Osteocyte (in vitro differentiated cells): ENCODE measurements around the gene SNTG2. TPM values are rescaled to one million over a fixed set of nuclear protein-coding genes. Genes with fewer than 3 reads are reported as not detected.

Experiments
- DNase-seq: peaks from one replicate; pipeline ENCODE4 v3.0.0; 2021; ENCODE audit warnings: mixed read lengths; ENCODE audit not compliant: unreplicated experiment; ENCODE audit errors: extremely low spot score
- H3K27ac Mint-ChIP-seq: one replicate; pipeline ENCODE4 v1.8.0; 2021; ENCODE audit warnings: mild to moderate bottlenecking, mixed read lengths; ENCODE audit not compliant: unreplicated experiment
- H3K27me3 Mint-ChIP-seq: one replicate; pipeline ENCODE4 v1.8.0; 2021; ENCODE audit warnings: mixed read lengths; ENCODE audit not compliant: unreplicated experiment
- H3K36me3 Mint-ChIP-seq: one replicate; pipeline ENCODE4 v1.8.0; 2021; ENCODE audit warnings: mixed read lengths; ENCODE audit not compliant: unreplicated experiment
- H3K4me1 Mint-ChIP-seq: one replicate; pipeline ENCODE4 v1.8.0; 2021; ENCODE audit warnings: mixed read lengths; ENCODE audit not compliant: unreplicated experiment
- H3K4me3 Mint-ChIP-seq: one replicate; pipeline ENCODE4 v1.8.0; 2021; ENCODE audit warnings: mild to moderate bottlenecking, moderate library complexity, mixed read lengths; ENCODE audit not compliant: unreplicated experiment
- H3K9me3 Mint-ChIP-seq: one replicate; pipeline ENCODE4 v1.8.0; 2021; ENCODE audit warnings: mixed read lengths; ENCODE audit not compliant: unreplicated experiment
- CTCF ChIP-seq: fragments of 200-600 bp; sonication (generic); IDR thresholded peaks from 2 replicates; pipeline ENCODE4 v1.5.0; 2021; ENCODE audit warnings: antibody characterized with exemption, mild to moderate bottlenecking, moderate library complexity
- total RNA-seq: library from RNA; stranded (reverse); gene quantifications from 2 replicates; pipeline ENCODE4 v1.2.1, GENCODE V29; 2021

SNTG2 gene
- total RNA-seq, 1 donor from 2014 or later, result not detected

DNA sequence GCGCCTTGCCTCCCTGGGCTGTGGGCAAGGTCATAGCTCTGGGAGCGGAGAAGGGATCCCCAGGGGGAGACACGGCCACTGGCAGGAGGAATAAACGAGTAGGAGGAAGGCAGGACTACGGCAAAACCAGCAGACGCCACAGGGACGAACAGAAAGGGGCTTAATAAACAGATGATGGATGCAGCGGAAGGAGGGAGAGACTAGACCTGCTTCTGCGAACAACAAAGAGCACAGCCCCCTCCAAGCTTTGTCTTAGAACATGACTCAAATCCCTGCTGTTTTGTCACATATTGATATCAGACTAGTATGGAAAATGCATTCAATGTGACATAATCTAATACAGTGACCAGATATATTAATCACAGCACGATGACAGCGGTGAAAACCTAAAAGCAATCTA is 306.7 kb downstream of the SNTG2 start:
- H3K27me3 Mint-ChIP-seq, result peaks cover 2% of the 10 kb centered on the region
- no peaks in the 10 kb centered on the region for H3K36me3 Mint-ChIP-seq
- no peak overlapping the region for H3K4me3 Mint-ChIP-seq
- DNase-seq, result no peak
- no peak overlapping the region for H3K27ac Mint-ChIP-seq
- H3K9me3 Mint-ChIP-seq, result no peaks in the 10 kb centered on the region
- H3K4me1 Mint-ChIP-seq, result no peaks in the 10 kb centered on the region
- no peak for TF ChIP-seq CTCF

DNA sequence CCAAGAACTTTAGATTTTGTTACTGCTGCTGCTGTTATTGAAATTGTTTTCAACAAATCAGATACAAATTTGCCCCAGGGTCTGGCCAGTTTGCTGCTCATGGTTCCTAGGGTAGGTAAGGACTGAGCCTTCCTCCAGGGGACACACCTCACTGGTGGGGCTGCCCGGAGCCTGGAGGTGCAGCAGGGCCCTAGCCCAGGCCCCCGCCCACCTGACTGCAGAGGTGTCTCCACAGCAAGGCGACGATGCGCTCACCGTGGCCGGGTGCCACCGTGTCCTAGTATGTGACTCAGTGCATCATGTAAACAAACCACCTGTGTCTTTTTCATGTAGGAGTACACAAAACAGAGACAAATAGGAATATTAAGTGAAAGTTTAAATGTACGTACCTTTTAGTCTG is 309.1 kb downstream of the SNTG2 start:
- Mint-ChIP-seq H3K4me3 (no peak overlapping the region), H3K27me3 (peaks cover 2% of the 10 kb centered on the region), H3K4me1 (no peaks in the 10 kb centered on the region), H3K27ac (no peak overlapping the region), H3K36me3 (no peaks in the 10 kb centered on the region), H3K9me3 (no peaks in the 10 kb centered on the region)
- DNase-seq, result no peak
- TF ChIP-seq CTCF, result no peak

DNA sequence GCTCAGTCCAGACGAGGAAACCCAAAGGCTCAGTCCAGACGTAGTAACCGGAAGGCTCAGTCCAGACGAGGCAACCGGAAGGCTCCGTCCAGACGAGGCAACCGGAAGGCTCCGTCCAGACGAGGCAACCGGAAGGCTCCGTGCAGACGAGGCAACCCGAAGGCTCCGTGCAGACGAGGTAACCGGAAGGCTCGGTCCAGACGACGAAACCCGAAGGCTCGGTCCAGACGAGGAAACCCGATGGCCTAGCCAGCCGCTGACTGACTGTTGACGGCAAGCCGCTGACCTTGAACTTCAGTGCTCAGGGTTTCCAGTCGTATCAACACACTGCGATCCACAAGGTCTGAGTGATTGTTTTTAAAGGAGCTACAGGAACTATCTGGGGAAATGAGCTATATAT is 312.0 kb downstream of the SNTG2 start:
- H3K4me1 Mint-ChIP-seq, result no peaks in the 10 kb centered on the region
- TF ChIP-seq CTCF, result no peak
- no peak for DNase-seq
- H3K9me3 Mint-ChIP-seq, result no peaks in the 10 kb centered on the region
- no peak overlapping the region for H3K27ac Mint-ChIP-seq
- H3K4me3 Mint-ChIP-seq, result no peak overlapping the region
- H3K36me3 Mint-ChIP-seq, result no peaks in the 10 kb centered on the region
- no peaks in the 10 kb centered on the region for H3K27me3 Mint-ChIP-seq

DNA sequence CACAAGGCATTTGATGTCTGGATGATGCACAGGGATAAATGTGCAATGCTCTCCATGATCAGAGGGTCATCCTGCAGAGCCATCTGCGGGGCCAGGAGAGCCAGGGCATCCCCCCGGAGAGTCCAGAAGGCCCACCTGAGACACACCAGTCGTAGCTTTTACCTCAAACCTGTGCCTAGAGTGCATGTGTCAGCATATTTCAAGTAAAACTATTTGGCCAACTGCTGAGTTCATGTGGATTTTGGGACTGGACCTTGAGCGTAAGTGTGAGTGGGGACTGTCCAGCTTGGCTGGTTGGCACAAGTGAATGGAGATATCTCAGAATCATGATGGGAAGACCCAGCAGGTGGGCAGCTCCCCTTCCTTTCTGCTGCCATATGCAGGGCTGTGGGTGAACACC is 314.8 kb downstream of the SNTG2 start:
- H3K4me1 Mint-ChIP-seq, result no peaks in the 10 kb centered on the region
- no peaks in the 10 kb centered on the region for H3K9me3 Mint-ChIP-seq
- no peak overlapping the region for H3K4me3 Mint-ChIP-seq
- no peaks in the 10 kb centered on the region for H3K36me3 Mint-ChIP-seq
- TF ChIP-seq CTCF, result no peak
- no peak overlapping the region for H3K27ac Mint-ChIP-seq
- no peaks in the 10 kb centered on the region for H3K27me3 Mint-ChIP-seq
- DNase-seq, result no peak

- DNase-seq, result no peak
- no peak overlapping the region for H3K4me3 Mint-ChIP-seq
- H3K27me3 Mint-ChIP-seq, result no peaks in the 10 kb centered on the region
- H3K36me3 Mint-ChIP-seq, result no peaks in the 10 kb centered on the region
- H3K9me3 Mint-ChIP-seq, result no peaks in the 10 kb centered on the region
- H3K4me1 Mint-ChIP-seq, result no peaks in the 10 kb centered on the region
- TF ChIP-seq CTCF, result no peak
- no peak overlapping the region for H3K27ac Mint-ChIP-seq
Measured at GRCh38 chr2:1266351-1266750, 315.7 kb downstream of the SNTG2 start.
